NCI-H69 (cell line): ENCODE measurements around the gene DNAAF3.

Experiments used
- DNase-seq: peaks from one replicate; lab custom pipeline; 2025; lab: John Stamatoyannopoulos, UW

The DNAAF3 gene

GRCh38 chr19:55116232-55116858, 50.1 kb downstream of the DNAAF3 start:
- peak; percentile 56 for DNase-seq

GRCh38 chr19:55115446-55116065, 50.9 kb downstream of the DNAAF3 start:
- DNase-seq: no peak

GRCh38 chr19:55114566-55115145, 51.8 kb downstream of the DNAAF3 start:
- DNase-seq: no peak

- peak; percentile 19 for DNase-seq
Measured at GRCh38 chr19:55113570-55114039, 52.8 kb downstream of the DNAAF3 start.

- DNase-seq: no peak
Measured at GRCh38 chr19:55112777-55113569, 53.4 kb downstream of the DNAAF3 start.

- no peak for DNase-seq
Measured at GRCh38 chr19:55112246-55112776, 54.1 kb downstream of the DNAAF3 start.

- no peak for DNase-seq
Measured at GRCh38 chr19:55111238-55111831, 55.1 kb downstream of the DNAAF3 start.

GRCh38 chr19:55109527-55110291, 56.7 kb downstream of the DNAAF3 start:
- no peak for DNase-seq
